K562 (cell line): ENCODE data around the gene GPR55. TPM values are rescaled to one million over a fixed set of nuclear protein-coding genes. Genes with fewer than 3 reads are reported as not detected.

Experiments
- IRF1 ChIP-seq: sonication (generic); formaldehyde crosslinking; IDR thresholded peaks from 2 replicates; pipeline ENCODE4 v1.8.0; 2022; ENCODE audit warnings: missing genetic modification reagents, mild to moderate bottlenecking, borderline replicate concordance
- MGA ChIP-seq: fragments of 450-650 bp; IDR thresholded peaks from 2 replicates; pipeline ENCODE4 v1.6.1; 2016; ENCODE audit warnings: mild to moderate bottlenecking, moderate library complexity
- RCOR1 ChIP-seq, 2 experiments: IDR thresholded peaks; 2 replicates each; pipeline ENCODE4 v1.6.1; 2012; ENCODE audit warnings: low read depth in 2 of 2, low read length in 2 of 2, borderline replicate concordance in 1 of 2, improper control_type of control experiment in 1 of 2
- SOX6 ChIP-seq: fragments of 450-650 bp; IDR thresholded peaks from 2 replicates; pipeline ENCODE4 v1.6.1; 2014; ENCODE audit warnings: mild to moderate bottlenecking
- SRSF7 ChIP-seq: fragments of 200-400 bp; formaldehyde crosslinking; optimal IDR thresholded peaks from 2 replicates; pipeline ENCODE3; 2017; ENCODE audit warnings: mild to moderate bottlenecking, low read depth, low read length
- USF1 ChIP-seq: sonication (generic); formaldehyde crosslinking; IDR thresholded peaks from 2 replicates; pipeline ENCODE4 v1.9.0; 2022; ENCODE audit warnings: mild to moderate bottlenecking, missing genetic modification reagents
- ZNF583 ChIP-seq: fragments of 250-450 bp; sonication (Bioruptor Pico); IDR thresholded peaks from 2 replicates; pipeline ENCODE4 v1.4.0; 2020
- polyA plus RNA-seq, 8 experiments: library from polyadenylated mRNA; depleted of rRNA in 4 of 8; stranded (reverse) in 5 of 8; unstranded in 3 of 8; fragments of >200 nt; fragmentation: Nextera tagmentation in 2 of 8; fragmentation: Illumina TruSeq in 1 of 8; extraction: Ambion mirVana in 2 of 8; extraction: Trizol in 1 of 8; gene quantifications; 2 replicates each; pipeline versions ENCODE4 v1.2.1 to v1.2.3, GENCODE V29; 2011 to 2014; ENCODE audit warnings: inconsistent platforms in 1 of 8, missing spikeins in 1 of 8
- total RNA-seq, 7 experiments: library from RNA; depleted of rRNA in 6 of 7; stranded (reverse); fragments of >200 nt in 6 of 7; fragmentation: Illumina TruSeq in 2 of 7; extraction: Trizol in 2 of 7; gene quantifications; 2 replicates each; pipeline versions ENCODE4 v1.2.1 to v1.2.3, GENCODE V29; 2011 to 2021; ENCODE audit warnings: low replicate concordance in 1 of 7
- TF ChIP-seq, protein P1 (sequence below): sonication (generic); formaldehyde crosslinking; IDR thresholded peaks from 2 replicates; pipeline ENCODE4 v1.8.0; 2022; ENCODE audit warnings: mild to moderate bottlenecking, missing genetic modification reagents, borderline replicate concordance

GPR55 gene
- total and polyA plus RNA-seq, 9 of the 15 experiments (the other 6 are each of a cell fraction or from before 2014, with no cell fraction given), result 0.11 to 0.49 (median 0.27) TPM

DNA sequence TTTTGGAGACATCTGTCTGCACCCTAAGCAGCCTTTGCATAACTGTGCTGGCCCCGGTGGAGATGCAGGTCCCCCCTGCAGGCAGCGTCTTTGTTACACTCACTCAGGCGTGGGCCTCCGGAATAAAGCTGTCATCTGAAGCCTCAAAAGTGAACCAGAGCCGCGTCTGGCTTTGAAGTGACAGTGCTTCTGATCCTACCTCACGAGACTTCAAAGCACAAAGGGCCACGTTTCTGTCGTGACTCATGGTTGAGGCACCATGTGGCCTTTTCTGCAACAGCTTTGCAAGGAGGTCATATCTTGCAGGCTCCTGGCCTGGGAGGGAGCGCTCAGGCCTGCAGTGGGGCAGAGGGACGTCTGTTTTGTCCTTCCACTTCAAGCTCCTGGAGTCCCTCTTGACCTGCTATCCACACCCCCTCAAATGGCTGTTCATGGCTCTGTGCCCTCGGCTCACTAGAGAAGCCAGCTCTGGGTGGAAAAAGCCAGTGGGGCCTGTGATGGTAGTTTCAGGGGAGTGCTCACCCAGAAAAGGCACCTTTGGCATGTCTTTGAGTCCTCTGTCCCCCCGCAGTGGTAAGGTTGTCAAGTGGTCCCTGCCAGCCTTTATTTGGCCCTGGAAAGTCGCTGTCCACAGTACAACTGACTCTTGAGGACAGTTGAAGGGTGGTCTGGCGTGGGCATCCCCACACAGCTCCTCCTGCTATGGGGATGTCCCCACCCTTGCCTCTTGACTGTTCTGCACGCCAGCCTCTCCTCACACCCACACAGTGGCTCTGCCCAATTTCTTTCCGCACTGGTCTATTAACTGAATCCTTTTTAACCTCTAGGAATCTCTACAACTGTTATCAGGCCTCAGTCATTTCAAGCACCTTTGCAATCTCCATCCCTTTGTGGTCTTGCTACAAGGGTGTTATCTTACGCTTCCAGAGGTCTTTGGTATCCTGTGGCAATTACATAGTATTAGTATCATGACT, 19.3 kb downstream of the GPR55 start (continued):
- peak; percentile 91 for TF ChIP-seq MGA
- TF ChIP-seq USF1 (CRISPR knock-in tag), result peak; percentile 70
- TF ChIP-seq RCOR1 (IDR thresholded peaks at IDR 0.05; ENCODE audit: borderline replicate concordance in 1 of 2, low read depth in 2 of 2, low read length in 2 of 2), result peak in 1 of 2 experiments; percentile 91; a peak in 2 of 4 replicates
- no peak for TF ChIP-seq SRSF7
- TF ChIP-seq SOX6, result peak; percentile 70
- TF ChIP-seq, protein P1, sequence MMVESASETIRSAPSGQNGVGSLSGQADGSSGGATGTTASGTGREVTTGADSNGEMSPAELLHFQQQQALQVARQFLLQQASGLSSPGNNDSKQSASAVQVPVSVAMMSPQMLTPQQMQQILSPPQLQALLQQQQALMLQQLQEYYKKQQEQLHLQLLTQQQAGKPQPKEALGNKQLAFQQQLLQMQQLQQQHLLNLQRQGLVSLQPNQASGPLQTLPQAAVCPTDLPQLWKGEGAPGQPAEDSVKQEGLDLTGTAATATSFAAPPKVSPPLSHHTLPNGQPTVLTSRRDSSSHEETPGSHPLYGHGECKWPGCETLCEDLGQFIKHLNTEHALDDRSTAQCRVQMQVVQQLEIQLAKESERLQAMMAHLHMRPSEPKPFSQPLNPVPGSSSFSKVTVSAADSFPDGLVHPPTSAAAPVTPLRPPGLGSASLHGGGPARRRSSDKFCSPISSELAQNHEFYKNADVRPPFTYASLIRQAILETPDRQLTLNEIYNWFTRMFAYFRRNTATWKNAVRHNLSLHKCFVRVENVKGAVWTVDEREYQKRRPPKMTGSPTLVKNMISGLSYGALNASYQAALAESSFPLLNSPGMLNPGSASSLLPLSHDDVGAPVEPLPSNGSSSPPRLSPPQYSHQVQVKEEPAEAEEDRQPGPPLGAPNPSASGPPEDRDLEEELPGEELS (CRISPR knock-in tag), result no peak
- no peak for TF ChIP-seq IRF1 (CRISPR knock-in tag)
- no peak for TF ChIP-seq ZNF583
